ENCODE results near the gene SEC61A1. TPM values are rescaled to one million over a fixed set of nuclear protein-coding genes. Genes with fewer than 3 reads are reported as not detected.

SEC61A1 gene
- total RNA-seq, 6 experiments from 2014 or later: 120 to 187 (median 151) TPM

- Histone ChIP-seq H3K36me3 (peaks cover 0 to 6% (median 0%) of the 10 kb centered on the region in 4 donors), H3K4me3 (no peak overlapping the region), H3K27ac (peak overlapping the region in 2 of 3 donors; percentile 11 to 61), H3K4me1 (peaks cover 0 to 50% (median 18%) of the 10 kb centered on the region in 4 donors), H3K27me3 (no peaks in the 10 kb centered on the region), H3K9me3 (no peaks in the 10 kb centered on the region)
- DNase-seq (peak; percentile 74 to 90 (median 87)), ATAC-seq (peak; percentile 81 to 95 (median 88))
- WGBS (ENCODE audit: insufficient coverage, low coverage, low lambda C conversion rate, missing lambda C conversion rate): 29% methylated on average over 10 of the region's 13 CpGs
- TF ChIP-seq POLR2A (IDR thresholded peaks at IDR 0.05) (no peak), CTCF (IDR thresholded peaks at IDR 0.05) (peak; percentile 43 to 70 (median 62))
- intact Hi-C loops (cut with DNase I): no loop called here
Observed at GRCh38 chr3:128094295-128095151, 42.3 kb downstream of the SEC61A1 start.

GRCh38 chr3:128095222-128095703 is 43.0 kb downstream of the SEC61A1 start:
- Histone ChIP-seq H3K4me1 (peaks cover 0 to 57% (median 21%) of the 10 kb centered on the region in 4 donors), H3K9me3 (no peaks in the 10 kb centered on the region), H3K36me3 (peaks cover 0 to 8% (median 0%) of the 10 kb centered on the region in 4 donors), H3K4me3 (no peak overlapping the region), H3K27me3 (no peaks in the 10 kb centered on the region), H3K27ac (peak overlapping the region in 1 of 3 donors; percentile 61)
- intact Hi-C loops (cut with DNase I): no loop called here
- peak; percentile 88 to 91 (median 90) for DNase-seq
- peak; percentile 86 to 93 (median 88) for ATAC-seq
- WGBS (ENCODE audit: insufficient coverage, low coverage, low lambda C conversion rate, missing lambda C conversion rate): 75% methylated on average over 1 of the region's 6 CpGs
- TF ChIP-seq POLR2A (IDR thresholded peaks at IDR 0.05): no peak
- peak; percentile 84 to 93 (median 88) for TF ChIP-seq CTCF (IDR thresholded peaks at IDR 0.05)

- H3K9me3 ChIP-seq: no peaks in the 10 kb centered on the region
- DNase-seq (no peak), ATAC-seq (peak; percentile 34 to 57 (median 37))
- TF ChIP-seq CTCF (IDR thresholded peaks at IDR 0.05): no peak
- TF ChIP-seq POLR2A (IDR thresholded peaks at IDR 0.05): no peak
- intact Hi-C loops (cut with DNase I): no loop called here
- H3K36me3 ChIP-seq: peaks cover 0 to 21% (median 0%) of the 10 kb centered on the region in 4 donors
- peaks cover 0 to 66% (median 21%) of the 10 kb centered on the region in 4 donors for H3K4me1 ChIP-seq
- H3K27me3 ChIP-seq: no peaks in the 10 kb centered on the region
- peak overlapping the region; percentile 42 to 87 (median 54) for H3K27ac ChIP-seq
- H3K4me3 ChIP-seq: peak overlapping the region in 1 of 3 donors; percentile 3
- 51% methylated on average over 5 of the region's 6 CpGs for WGBS (ENCODE audit: insufficient coverage, low coverage, low lambda C conversion rate, missing lambda C conversion rate)
Observed at GRCh38 chr3:128098234-128098633, 46.0 kb downstream of the SEC61A1 start.

GRCh38 chr3:128100161-128100560 is 47.9 kb downstream of the SEC61A1 start:
- ATAC-seq (no peak), DNase-seq (no peak)
- peak overlapping the region in 1 of 3 donors; percentile 35 for H3K27ac ChIP-seq
- H3K9me3 ChIP-seq: no peaks in the 10 kb centered on the region
- intact Hi-C loops (cut with DNase I): no loop called here
- no peak overlapping the region for H3K4me3 ChIP-seq
- TF ChIP-seq CTCF (IDR thresholded peaks at IDR 0.05) (no peak), POLR2A (IDR thresholded peaks at IDR 0.05) (no peak)
- H3K36me3 ChIP-seq: peaks cover 0 to 34% (median 0%) of the 10 kb centered on the region in 4 donors
- 84% methylated on average over 3 of the region's 3 CpGs for WGBS (ENCODE audit: insufficient coverage, low coverage, low lambda C conversion rate, missing lambda C conversion rate)
- peaks cover 0 to 51% (median 17%) of the 10 kb centered on the region in 4 donors for H3K4me1 ChIP-seq
- H3K27me3 ChIP-seq: no peaks in the 10 kb centered on the region
